Measurements from ENCODE around the gene PTK6.
"Not testable (repeated sequence)": the region's sequence is repeated elsewhere in the genome, so short reads cannot be mapped to it uniquely, and the experiment has no call there.

Gene PTK6

GRCh38 chr20:63493563-63494020 lies 43.6 kb downstream of the PTK6 start:
- no peak for DNase-seq (ENCODE audit: low spot score)

GRCh38 chr20:63492982-63493381 lies 44.2 kb downstream of the PTK6 start:
- DNase-seq (ENCODE audit: low spot score) = no peak

GRCh38 chr20:63492518-63492917 lies 44.7 kb downstream of the PTK6 start:
- no peak for DNase-seq (ENCODE audit: low spot score)

- no peak for DNase-seq (ENCODE audit: low spot score)
Measured at GRCh38 chr20:63491635-63492230, 45.4 kb downstream of the PTK6 start.

- no peak for DNase-seq (ENCODE audit: low spot score)
Measured at GRCh38 chr20:63491078-63491477, 46.1 kb downstream of the PTK6 start.

- DNase-seq (ENCODE audit: low spot score) = no peak
Measured at GRCh38 chr20:63490416-63490815, 46.8 kb downstream of the PTK6 start.

- no peak for DNase-seq (ENCODE audit: low spot score)
Measured at GRCh38 chr20:63488315-63489251, 48.6 kb downstream of the PTK6 start.

GRCh38 chr20:63487781-63488241 lies 49.4 kb downstream of the PTK6 start:
- DNase-seq (ENCODE audit: low spot score) = no peak

GRCh38 chr20:63487116-63487764 lies 49.9 kb downstream of the PTK6 start:
- no peak for DNase-seq (ENCODE audit: low spot score)

- DNase-seq (ENCODE audit: low spot score) = no peak
Measured at GRCh38 chr20:63486300-63486855, 50.8 kb downstream of the PTK6 start.

GRCh38 chr20:63484651-63485403 lies 52.3 kb downstream of the PTK6 start:
- DNase-seq (ENCODE audit: low spot score) = no peak

- DNase-seq (ENCODE audit: low spot score) = no peak
Measured at GRCh38 chr20:63484236-63484635, 52.9 kb downstream of the PTK6 start.

GRCh38 chr20:63483834-63484233 lies 53.3 kb downstream of the PTK6 start:
- DNase-seq (ENCODE audit: low spot score) = no peak

- DNase-seq (ENCODE audit: low spot score) = no peak
Measured at GRCh38 chr20:63482021-63482587, 55.1 kb downstream of the PTK6 start.

- DNase-seq (ENCODE audit: low spot score) = no peak
Measured at GRCh38 chr20:63481503-63481902, 55.7 kb downstream of the PTK6 start.

GRCh38 chr20:63479695-63480419 lies 57.3 kb downstream of the PTK6 start:
- not testable (repeated sequence) for DNase-seq (ENCODE audit: low spot score)

- DNase-seq (ENCODE audit: low spot score) = no peak
Measured at GRCh38 chr20:63478346-63479302, 58.6 kb downstream of the PTK6 start.
